ENCODE results near the gene SMCO3.

GRCh38 chr12:14825256-14825655 lies 11.3 kb upstream of the SMCO3 start:
- TF ChIP-seq, protein P1, sequence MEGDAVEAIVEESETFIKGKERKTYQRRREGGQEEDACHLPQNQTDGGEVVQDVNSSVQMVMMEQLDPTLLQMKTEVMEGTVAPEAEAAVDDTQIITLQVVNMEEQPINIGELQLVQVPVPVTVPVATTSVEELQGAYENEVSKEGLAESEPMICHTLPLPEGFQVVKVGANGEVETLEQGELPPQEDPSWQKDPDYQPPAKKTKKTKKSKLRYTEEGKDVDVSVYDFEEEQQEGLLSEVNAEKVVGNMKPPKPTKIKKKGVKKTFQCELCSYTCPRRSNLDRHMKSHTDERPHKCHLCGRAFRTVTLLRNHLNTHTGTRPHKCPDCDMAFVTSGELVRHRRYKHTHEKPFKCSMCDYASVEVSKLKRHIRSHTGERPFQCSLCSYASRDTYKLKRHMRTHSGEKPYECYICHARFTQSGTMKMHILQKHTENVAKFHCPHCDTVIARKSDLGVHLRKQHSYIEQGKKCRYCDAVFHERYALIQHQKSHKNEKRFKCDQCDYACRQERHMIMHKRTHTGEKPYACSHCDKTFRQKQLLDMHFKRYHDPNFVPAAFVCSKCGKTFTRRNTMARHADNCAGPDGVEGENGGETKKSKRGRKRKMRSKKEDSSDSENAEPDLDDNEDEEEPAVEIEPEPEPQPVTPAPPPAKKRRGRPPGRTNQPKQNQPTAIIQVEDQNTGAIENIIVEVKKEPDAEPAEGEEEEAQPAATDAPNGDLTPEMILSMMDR (IDR thresholded peaks at IDR 0.05 in 8 of 11, conservative IDR thresholded peaks at IDR 0.05 in 3 of 11), result no peak
- no peak for TF ChIP-seq POLR2A (IDR thresholded peaks at IDR 0.05)
- TF ChIP-seq POLR2AphosphoS5 (IDR thresholded peaks at IDR 0.05), result no peak
